Thoracic aorta (tissue), 2 donors: ENCODE measurements around the gene CFAP46. TPM values are rescaled to one million over a fixed set of nuclear protein-coding genes. Genes with fewer than 3 reads are reported as not detected.

ENCODE experiments used
- ATAC-seq: fragments of 150-250 bp; one replicate; pipeline ENCODE4 v1.8.0; 2017; ENCODE audit warnings: low read depth; ENCODE audit not compliant: insufficient number of reproducible peaks, low FRiP score
- DNase-seq: peaks from one replicate; pipeline ENCODE4 v3.0.0-alpha.2; 2020; ENCODE audit warnings: low spot score
- H3K27ac ChIP-seq, 2 donors: fragments of 200-600 bp; sonication (generic); 1 replicate in 1 of 2; 2 replicates in 1 of 2; pipeline ENCODE4 v1.5.1; 2016; ENCODE audit warnings: mild to moderate bottlenecking in 2 of 2, moderate library complexity in 2 of 2
- H3K27me3 ChIP-seq: fragments of 200-600 bp; sonication (generic); replicated peaks from 2 replicates; pipeline ENCODE4 v1.6.0; 2016; ENCODE audit warnings: mild to moderate bottlenecking; ENCODE audit not compliant: insufficient read depth
- H3K36me3 ChIP-seq: fragments of 200-600 bp; sonication (generic); one replicate; pipeline ENCODE4 v1.5.1; 2016
- H3K4me1 ChIP-seq, 2 donors: fragments of 200-600 bp; sonication (generic); 1 replicate in 1 of 2; 2 replicates in 1 of 2; pipeline versions ENCODE4 v1.5.1 to v1.6.0; 2016; ENCODE audit warnings: low read depth in 2 of 2, mild to moderate bottlenecking in 1 of 2; ENCODE audit not compliant: control insufficient read depth in 1 of 2
- H3K4me3 ChIP-seq: fragments of 200-600 bp; sonication (generic); 2 replicates; pipeline ENCODE4 v1.5.1; 2016; ENCODE audit warnings: mild to moderate bottlenecking
- H3K9me3 ChIP-seq: fragments of 200-600 bp; sonication (generic); 2 replicates; pipeline ENCODE4 v1.5.1; 2016
- CTCF ChIP-seq: fragments of 200-600 bp; sonication (generic); IDR thresholded peaks from one replicate; pipeline ENCODE4 v1.5.1; 2019; ENCODE audit warnings: antibody characterized with exemption
- total RNA-seq, 2 donors: library from RNA; depleted of rRNA; stranded (reverse); fragments of >200 nt; gene quantifications; one replicate each; pipeline versions ENCODE4 v1.1.0 to v1.2.3, GENCODE V29; 2016

Gene CFAP46
- total RNA-seq, 2 donors from 2014 or later = not detected

- H3K4me1 ChIP-seq = peaks cover 0 to 10% of the 10 kb centered on the region in 2 donors
- H3K4me3 ChIP-seq = no peak overlapping the region
- no peak overlapping the region for H3K27ac ChIP-seq
- TF ChIP-seq CTCF = no peak
- ATAC-seq (no peak), DNase-seq (no peak)
- no peaks in the 10 kb centered on the region for H3K36me3 ChIP-seq
- no peaks in the 10 kb centered on the region for H3K9me3 ChIP-seq
- H3K27me3 ChIP-seq = no peaks in the 10 kb centered on the region
Measured at GRCh38 chr10:132945894-132946255, 3.5 kb upstream of the CFAP46 start.

DNA sequence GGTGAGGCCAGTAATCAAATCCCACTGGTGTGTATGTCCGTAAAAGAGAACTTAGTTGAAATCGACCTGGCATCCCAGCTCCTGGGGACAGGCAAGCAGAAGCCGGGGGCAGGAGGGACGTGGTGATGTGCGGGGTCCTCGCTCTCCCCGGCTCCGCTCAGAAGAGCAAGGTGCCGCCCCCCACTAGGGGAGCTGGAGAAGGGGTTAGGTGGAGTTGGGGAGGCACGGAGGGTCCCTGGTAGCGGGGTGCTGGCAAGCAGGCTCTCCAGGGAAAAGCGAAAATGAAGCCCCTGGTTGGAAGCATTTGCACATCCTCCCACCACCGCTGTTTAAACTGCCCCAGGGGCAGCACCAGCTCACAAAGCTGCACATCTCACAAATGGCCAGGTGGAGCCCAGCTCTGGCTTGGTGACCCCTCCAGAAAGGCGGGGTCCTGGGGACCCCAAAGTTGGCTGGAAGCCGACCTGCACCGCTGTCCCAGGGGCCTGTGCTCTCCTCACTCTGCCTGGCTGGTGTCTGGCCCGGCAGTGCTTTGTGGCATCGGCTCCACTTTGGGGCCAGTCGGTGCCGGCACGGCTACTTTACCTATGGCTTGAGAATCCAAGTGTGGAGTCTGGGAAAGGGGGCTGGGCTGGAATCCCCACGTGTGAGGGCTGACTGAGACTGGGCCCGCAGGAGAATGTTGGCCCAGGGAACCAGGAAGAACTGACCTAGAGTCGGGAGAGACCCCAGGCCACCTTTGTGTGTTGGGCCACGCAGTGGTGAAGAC is 2.9 kb upstream of the CFAP46 start:
- no peaks in the 10 kb centered on the region for H3K27me3 ChIP-seq
- no peaks in the 10 kb centered on the region for H3K36me3 ChIP-seq
- H3K4me1 ChIP-seq = peaks cover 0 to 10% of the 10 kb centered on the region in 2 donors
- no peak for TF ChIP-seq CTCF
- H3K4me3 ChIP-seq = no peak overlapping the region
- no peak for DNase-seq
- no peaks in the 10 kb centered on the region for H3K9me3 ChIP-seq
- no peak for ATAC-seq
- no peak overlapping the region for H3K27ac ChIP-seq

- DNase-seq = no peak
- H3K27ac ChIP-seq = no peak overlapping the region
- ATAC-seq = no peak
- H3K4me1 ChIP-seq = peaks cover 0 to 10% of the 10 kb centered on the region in 2 donors
- H3K9me3 ChIP-seq = no peaks in the 10 kb centered on the region
- H3K4me3 ChIP-seq = no peak overlapping the region
- no peaks in the 10 kb centered on the region for H3K36me3 ChIP-seq
- TF ChIP-seq CTCF = no peak
- no peaks in the 10 kb centered on the region for H3K27me3 ChIP-seq
Measured at GRCh38 chr10:132944510-132944909, 2.1 kb upstream of the CFAP46 start.

- no peak for ATAC-seq
- peaks cover 0 to 10% of the 10 kb centered on the region in 2 donors for H3K4me1 ChIP-seq
- H3K9me3 ChIP-seq = no peaks in the 10 kb centered on the region
- no peaks in the 10 kb centered on the region for H3K27me3 ChIP-seq
- no peaks in the 10 kb centered on the region for H3K36me3 ChIP-seq
- H3K4me3 ChIP-seq = no peak overlapping the region
- H3K27ac ChIP-seq = no peak overlapping the region
- no peak for DNase-seq
- no peak for TF ChIP-seq CTCF
Measured at GRCh38 chr10:132943791-132944404, 1.5 kb upstream of the CFAP46 start.

DNA sequence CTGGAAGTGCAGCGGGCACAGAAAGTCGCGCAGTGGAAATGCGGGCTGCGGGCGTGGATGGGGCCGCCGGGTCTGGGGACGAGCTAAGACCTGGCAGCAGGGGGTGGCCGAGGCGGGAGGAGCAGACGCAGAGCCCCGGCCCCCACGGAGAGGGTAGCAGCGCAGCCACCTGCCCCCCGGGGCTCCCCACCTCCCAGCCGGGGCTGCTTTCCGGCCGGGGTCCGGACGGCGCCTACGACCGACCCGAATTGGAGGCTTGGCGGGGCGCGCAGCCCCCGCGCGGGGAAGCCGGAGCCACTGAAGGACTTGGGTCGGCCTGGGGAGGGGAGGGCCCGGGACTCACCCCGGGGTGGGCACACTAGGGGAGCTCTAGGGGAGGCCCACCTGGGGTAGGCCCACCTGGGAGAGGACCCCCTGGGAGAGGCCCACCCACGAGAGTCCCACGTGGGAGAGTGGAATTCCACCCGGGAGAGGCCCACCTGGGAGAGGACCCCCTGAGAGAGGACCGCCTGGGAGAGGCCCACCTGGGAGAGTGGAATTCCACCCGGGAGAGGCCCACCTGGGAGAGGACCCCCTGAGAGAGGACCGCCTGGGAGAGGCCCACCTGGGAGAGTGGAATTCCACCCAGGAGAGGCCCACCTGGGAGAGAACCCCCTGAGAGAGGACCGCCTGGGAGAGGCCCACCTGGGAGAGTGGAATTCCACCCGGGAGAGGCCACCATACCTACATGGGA is 854 bp upstream of the CFAP46 start:
- no peaks in the 10 kb centered on the region for H3K36me3 ChIP-seq
- DNase-seq (no peak), ATAC-seq (no peak)
- no peaks in the 10 kb centered on the region for H3K27me3 ChIP-seq
- H3K4me1 ChIP-seq = peaks cover 0 to 10% of the 10 kb centered on the region in 2 donors
- TF ChIP-seq CTCF = no peak
- H3K27ac ChIP-seq = no peak overlapping the region
- H3K9me3 ChIP-seq = no peaks in the 10 kb centered on the region
- H3K4me3 ChIP-seq = peak overlapping the region; percentile 61
